HUES6 (cell line): ENCODE data around the gene FGGY.

Source experiments
- H3K27ac ChIP-seq: 2 replicates; pipeline ENCODE4 v1.7.0; 2013; ENCODE audit warnings: low read depth, mild to moderate bottlenecking, low read length, inconsistent platforms
- H3K27me3 ChIP-seq: 2 replicates; pipeline ENCODE4 v1.6.1; 2013; ENCODE audit warnings: low read length; ENCODE audit not compliant: control insufficient read depth, insufficient read depth
- H3K36me3 ChIP-seq: 2 replicates; pipeline ENCODE4 v1.6.1; 2013; ENCODE audit warnings: low read length; ENCODE audit not compliant: control insufficient read depth, insufficient read depth
- H3K4me1 ChIP-seq: 2 replicates; pipeline ENCODE4 v1.6.1; 2013; ENCODE audit warnings: low read length; ENCODE audit not compliant: control insufficient read depth, insufficient read depth
- H3K4me3 ChIP-seq: 2 replicates; pipeline ENCODE4 v1.5.1; 2013; ENCODE audit warnings: low read depth, low read length
- H3K9ac ChIP-seq: one replicate; pipeline ENCODE4 v1.6.1; 2013; ENCODE audit warnings: mild to moderate bottlenecking, low read length
- H3K9me3 ChIP-seq: 2 replicates; pipeline ENCODE4 v1.6.1; 2013; ENCODE audit warnings: low read depth, low read length; ENCODE audit not compliant: control insufficient read depth, insufficient read depth

Gene FGGY

GRCh38 chr1:59514061-59514909 is 217.4 kb downstream of the FGGY start:
- Histone ChIP-seq H3K9ac (no peak overlapping the region), H3K27ac (no peak overlapping the region), H3K4me3 (no peak overlapping the region), H3K4me1 (no peaks in the 10 kb centered on the region), H3K9me3 (no peaks in the 10 kb centered on the region), H3K36me3 (no peaks in the 10 kb centered on the region), H3K27me3 (no peaks in the 10 kb centered on the region)

- Histone ChIP-seq H3K27ac (no peak overlapping the region), H3K9me3 (no peaks in the 10 kb centered on the region), H3K4me1 (no peaks in the 10 kb centered on the region), H3K9ac (no peak overlapping the region), H3K36me3 (no peaks in the 10 kb centered on the region), H3K4me3 (no peak overlapping the region), H3K27me3 (no peaks in the 10 kb centered on the region)
These were observed 220.0 kb downstream of the FGGY start for GRCh38 chr1:59516881-59517280.

- Histone ChIP-seq H3K4me3 (no peak overlapping the region), H3K4me1 (no peaks in the 10 kb centered on the region), H3K27ac (no peak overlapping the region), H3K36me3 (no peaks in the 10 kb centered on the region), H3K27me3 (no peaks in the 10 kb centered on the region), H3K9ac (no peak overlapping the region), H3K9me3 (no peaks in the 10 kb centered on the region)
These were observed 223.3 kb downstream of the FGGY start for GRCh38 chr1:59520194-59520593.

DNA sequence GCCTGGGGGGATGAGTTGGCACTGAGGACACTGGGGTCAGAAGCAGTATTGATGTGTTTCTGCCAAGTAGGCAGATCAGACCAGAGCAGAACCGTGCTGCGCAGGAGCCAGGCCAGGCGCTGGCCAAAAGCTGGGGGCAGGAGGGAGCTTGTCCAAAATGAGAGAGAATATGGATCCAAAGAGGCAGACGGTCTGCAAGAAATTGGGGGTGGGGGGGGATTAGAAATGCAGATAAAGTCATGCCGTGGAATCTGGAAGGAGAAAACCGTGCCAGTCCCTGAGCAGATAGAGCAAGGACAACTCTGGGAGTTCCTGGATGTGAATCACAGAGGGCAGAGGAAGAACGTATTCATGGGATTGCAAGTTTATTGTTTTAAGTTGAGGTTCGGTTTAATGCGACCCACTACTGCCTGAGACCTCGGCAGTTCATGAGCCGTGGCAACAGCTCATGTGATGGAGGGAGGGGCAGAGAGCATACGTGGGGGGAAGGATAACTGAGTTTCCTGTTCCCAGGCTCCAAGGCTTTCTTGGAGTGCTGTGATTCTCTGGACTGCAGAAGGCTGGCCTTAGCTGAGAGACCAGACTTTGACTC is 224.0 kb downstream of the FGGY start:
- no peaks in the 10 kb centered on the region for H3K4me1 ChIP-seq
- H3K4me3 ChIP-seq, result no peak overlapping the region
- H3K36me3 ChIP-seq, result no peaks in the 10 kb centered on the region
- no peak overlapping the region for H3K9ac ChIP-seq
- H3K27ac ChIP-seq, result no peak overlapping the region
- H3K9me3 ChIP-seq, result no peaks in the 10 kb centered on the region
- no peaks in the 10 kb centered on the region for H3K27me3 ChIP-seq

DNA sequence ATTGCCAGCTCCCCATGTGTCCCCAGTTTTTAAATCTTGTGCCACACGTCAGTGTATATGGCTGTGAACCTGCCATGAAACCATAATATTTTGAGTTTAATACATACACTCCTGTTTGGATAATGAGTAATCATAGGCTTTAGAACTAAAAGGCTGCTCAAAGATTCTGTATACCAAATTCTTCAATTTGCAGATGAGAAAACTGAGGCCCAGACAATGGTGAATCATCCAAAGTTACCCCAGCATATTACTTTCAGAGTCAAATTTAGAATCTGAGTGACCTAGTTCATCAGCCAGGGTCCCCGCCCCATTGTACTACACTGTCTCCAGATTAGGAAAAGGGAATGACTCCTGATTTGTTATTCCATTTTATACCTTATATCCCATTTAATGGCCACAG is 224.6 kb downstream of the FGGY start:
- Histone ChIP-seq H3K4me1 (no peaks in the 10 kb centered on the region), H3K9ac (no peak overlapping the region), H3K27me3 (no peaks in the 10 kb centered on the region), H3K4me3 (no peak overlapping the region), H3K27ac (no peak overlapping the region), H3K36me3 (no peaks in the 10 kb centered on the region), H3K9me3 (no peaks in the 10 kb centered on the region)

DNA sequence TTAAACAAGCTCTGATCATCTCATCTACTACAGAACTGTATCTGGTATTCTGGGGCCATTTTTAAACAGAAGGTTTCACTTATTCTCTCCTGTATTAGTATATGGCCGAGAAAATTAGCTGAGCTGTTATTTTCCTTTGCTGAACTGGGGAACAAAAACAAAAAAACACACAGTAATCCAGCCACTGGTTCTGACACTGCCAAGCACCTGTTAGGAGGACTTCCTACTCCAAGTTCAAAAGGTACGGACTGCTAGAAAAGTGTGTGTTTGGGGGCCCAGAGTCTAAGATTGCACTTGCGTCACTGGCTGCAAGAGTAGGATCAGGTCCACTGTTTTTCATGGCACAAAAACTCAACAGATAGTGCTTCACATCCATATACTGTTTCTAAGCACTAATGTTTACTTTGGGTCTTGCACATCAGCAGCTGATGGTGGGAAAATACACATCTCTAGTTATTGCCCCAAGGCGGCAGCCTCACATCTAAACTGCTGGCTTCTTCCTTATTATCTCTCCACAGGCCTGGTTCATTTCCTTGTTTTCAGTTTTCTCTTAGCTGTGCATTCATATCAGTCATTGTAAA is 226.1 kb downstream of the FGGY start:
- no peaks in the 10 kb centered on the region for H3K27me3 ChIP-seq
- H3K27ac ChIP-seq, result no peak overlapping the region
- no peak overlapping the region for H3K4me3 ChIP-seq
- no peaks in the 10 kb centered on the region for H3K4me1 ChIP-seq
- no peaks in the 10 kb centered on the region for H3K9me3 ChIP-seq
- H3K36me3 ChIP-seq, result no peaks in the 10 kb centered on the region
- no peak overlapping the region for H3K9ac ChIP-seq

DNA sequence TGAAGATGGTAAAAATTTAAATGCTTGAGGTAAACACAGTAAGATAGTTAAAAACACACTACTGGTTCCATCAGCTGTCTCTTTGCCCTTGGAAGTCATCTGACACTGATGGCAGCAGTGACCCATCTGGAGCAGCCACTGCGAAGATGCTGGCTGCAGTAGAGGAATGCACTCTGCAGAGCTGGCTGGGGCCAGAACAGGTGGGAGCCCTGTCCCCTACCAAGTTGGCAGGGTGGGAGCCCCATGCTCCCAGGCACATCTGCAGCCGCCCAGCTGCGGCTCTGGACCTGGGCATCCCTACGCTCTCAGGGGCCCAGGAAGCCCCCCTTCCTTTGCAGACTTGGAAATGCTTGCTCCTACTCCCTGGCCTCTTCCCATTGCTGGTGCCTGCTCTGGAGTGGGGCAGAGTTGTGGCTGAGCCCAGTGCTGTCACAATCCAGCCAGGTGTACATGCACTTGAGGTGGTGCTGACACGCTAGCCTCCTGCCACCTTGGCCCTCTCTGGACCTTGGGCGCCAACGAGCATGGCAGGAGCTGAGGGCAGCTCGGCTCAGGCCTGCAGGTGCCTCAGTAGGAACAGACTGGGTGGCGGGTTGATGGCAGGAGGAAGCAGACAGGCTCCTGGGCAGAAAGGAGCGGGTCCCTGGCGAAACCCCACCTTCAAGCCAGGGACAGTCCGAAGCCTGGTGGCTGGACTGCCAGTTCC is 227.0 kb downstream of the FGGY start:
- H3K9ac ChIP-seq, result no peak overlapping the region
- no peaks in the 10 kb centered on the region for H3K36me3 ChIP-seq
- no peak overlapping the region for H3K27ac ChIP-seq
- no peak overlapping the region for H3K4me3 ChIP-seq
- no peaks in the 10 kb centered on the region for H3K27me3 ChIP-seq
- H3K4me1 ChIP-seq, result no peaks in the 10 kb centered on the region
- H3K9me3 ChIP-seq, result no peaks in the 10 kb centered on the region

DNA sequence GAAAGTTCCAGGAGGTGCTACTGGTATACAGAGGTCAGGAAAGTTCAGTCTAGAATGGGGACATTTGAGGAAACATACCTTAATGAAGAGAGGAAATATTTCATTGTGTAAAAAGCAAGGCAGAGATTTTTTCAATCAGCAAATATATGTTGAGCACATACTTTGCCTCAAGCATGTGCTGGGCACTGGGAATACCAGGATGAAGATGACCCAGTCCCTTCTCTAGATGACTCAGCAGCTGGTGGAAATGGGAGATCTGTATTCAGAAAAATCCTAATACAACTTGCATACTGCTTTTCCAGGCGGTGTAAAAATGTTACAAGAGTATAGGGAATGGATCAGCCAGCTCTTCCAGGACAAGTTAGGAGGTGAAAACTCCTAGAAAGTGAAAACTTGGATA is 229.3 kb downstream of the FGGY start:
- H3K36me3 ChIP-seq, result no peaks in the 10 kb centered on the region
- H3K27ac ChIP-seq, result no peak overlapping the region
- H3K9ac ChIP-seq, result no peak overlapping the region
- no peaks in the 10 kb centered on the region for H3K4me1 ChIP-seq
- H3K4me3 ChIP-seq, result no peak overlapping the region
- no peaks in the 10 kb centered on the region for H3K27me3 ChIP-seq
- H3K9me3 ChIP-seq, result no peaks in the 10 kb centered on the region

DNA sequence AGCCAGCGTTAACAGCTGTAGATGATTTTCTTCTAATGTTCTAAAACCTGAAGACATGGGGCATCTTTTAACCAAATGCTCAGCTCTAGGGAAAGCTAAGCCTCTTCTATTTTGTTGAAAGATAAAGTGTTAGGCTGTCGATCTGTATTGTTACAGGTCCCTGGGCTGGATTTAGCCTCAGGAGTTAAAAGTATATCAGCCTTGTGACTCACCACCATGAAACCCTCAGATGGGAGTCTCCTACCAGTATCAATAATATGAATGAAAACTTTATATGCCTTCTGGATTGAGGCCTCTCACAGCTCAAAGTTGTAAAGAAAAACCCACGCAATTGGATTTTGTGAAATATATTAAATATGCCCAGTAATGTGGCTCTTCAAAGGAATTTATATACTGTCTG is 231.6 kb downstream of the FGGY start:
- Histone ChIP-seq H3K27ac (no peak overlapping the region), H3K27me3 (no peaks in the 10 kb centered on the region), H3K9me3 (0 out of 2 replicates have a peak, but pooled peaks cover 3% of the 10 kb centered on the region), H3K4me1 (no peaks in the 10 kb centered on the region), H3K36me3 (no peaks in the 10 kb centered on the region), H3K4me3 (no peak overlapping the region), H3K9ac (no peak overlapping the region)

DNA sequence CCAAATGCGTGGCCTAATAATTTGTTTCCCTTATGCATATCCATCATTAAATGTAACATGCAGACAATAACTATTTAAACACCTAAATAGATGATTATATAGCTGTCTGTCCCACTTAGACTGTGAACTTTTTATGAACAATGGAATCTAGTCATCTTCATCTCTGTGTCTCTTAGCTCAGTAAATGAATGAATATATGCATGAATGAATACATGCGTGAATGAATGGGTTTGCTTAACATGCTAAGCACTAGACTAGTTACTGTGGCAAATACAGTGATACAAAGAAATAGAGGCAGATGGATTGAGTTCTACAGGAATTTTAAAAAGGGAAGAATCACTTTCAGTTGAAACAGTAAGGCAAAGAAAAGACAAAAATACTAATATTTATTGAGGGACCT is 232.0 kb downstream of the FGGY start:
- Histone ChIP-seq H3K27me3 (no peaks in the 10 kb centered on the region), H3K4me3 (no peak overlapping the region), H3K9me3 (0 out of 2 replicates have a peak, but pooled peaks cover 3% of the 10 kb centered on the region), H3K9ac (no peak overlapping the region), H3K27ac (no peak overlapping the region), H3K36me3 (no peaks in the 10 kb centered on the region), H3K4me1 (no peaks in the 10 kb centered on the region)

DNA sequence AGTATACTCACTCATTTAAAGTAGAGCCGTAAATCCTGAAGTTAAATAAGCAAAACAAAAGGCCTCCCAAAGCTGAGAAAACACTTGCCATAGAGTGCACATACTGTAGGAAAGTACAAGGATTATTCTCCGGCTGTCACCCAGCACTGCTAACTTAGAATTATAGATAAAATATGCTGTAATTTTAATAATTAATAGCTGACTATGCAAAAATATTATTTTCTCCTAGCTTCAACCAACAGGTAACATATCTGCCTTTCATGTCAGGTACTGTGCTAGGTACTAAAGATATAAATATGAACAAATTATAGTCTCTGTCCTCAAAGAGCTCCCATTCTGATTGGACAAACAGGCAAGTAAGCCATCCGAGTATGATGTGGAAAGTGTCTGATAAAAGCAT is 233.2 kb downstream of the FGGY start:
- no peaks in the 10 kb centered on the region for H3K27me3 ChIP-seq
- no peak overlapping the region for H3K9ac ChIP-seq
- no peak overlapping the region for H3K4me3 ChIP-seq
- no peak overlapping the region for H3K27ac ChIP-seq
- no peaks in the 10 kb centered on the region for H3K36me3 ChIP-seq
- 0 out of 2 replicates have a peak, but pooled peaks cover 3% of the 10 kb centered on the region for H3K9me3 ChIP-seq
- no peaks in the 10 kb centered on the region for H3K4me1 ChIP-seq
